ENCODE measurements around the gene RASGEF1C. TPM values are rescaled to one million over a fixed set of nuclear protein-coding genes. Genes with fewer than 3 reads are reported as not detected.

Gene RASGEF1C
- total and polyA plus RNA-seq, 10 of the 15 experiments (the other 5 are each of a cell fraction or from before 2014, with no cell fraction given) = not detected

DNA sequence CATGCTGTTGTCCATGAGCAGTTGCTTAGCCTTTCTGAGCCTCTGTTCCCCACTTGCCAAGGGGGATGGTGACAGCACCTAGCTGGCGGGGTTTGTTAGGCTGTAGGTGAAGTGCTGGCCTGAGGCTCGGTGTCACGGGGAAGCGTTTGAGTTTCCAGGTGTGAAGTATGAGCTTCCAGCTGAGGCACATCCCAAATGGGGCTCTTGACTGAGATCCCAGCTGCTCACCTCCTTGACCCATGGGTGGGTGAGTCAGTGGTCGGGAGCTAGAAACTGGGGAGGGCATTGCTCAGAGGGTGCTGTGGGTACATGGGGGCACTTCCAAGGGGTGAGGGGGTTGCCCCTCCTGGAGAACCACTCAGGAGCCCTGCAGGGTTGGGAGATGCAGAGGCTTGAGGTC lies 111.1 kb downstream of the RASGEF1C start (continued):
- TF ChIP-seq, protein P1, sequence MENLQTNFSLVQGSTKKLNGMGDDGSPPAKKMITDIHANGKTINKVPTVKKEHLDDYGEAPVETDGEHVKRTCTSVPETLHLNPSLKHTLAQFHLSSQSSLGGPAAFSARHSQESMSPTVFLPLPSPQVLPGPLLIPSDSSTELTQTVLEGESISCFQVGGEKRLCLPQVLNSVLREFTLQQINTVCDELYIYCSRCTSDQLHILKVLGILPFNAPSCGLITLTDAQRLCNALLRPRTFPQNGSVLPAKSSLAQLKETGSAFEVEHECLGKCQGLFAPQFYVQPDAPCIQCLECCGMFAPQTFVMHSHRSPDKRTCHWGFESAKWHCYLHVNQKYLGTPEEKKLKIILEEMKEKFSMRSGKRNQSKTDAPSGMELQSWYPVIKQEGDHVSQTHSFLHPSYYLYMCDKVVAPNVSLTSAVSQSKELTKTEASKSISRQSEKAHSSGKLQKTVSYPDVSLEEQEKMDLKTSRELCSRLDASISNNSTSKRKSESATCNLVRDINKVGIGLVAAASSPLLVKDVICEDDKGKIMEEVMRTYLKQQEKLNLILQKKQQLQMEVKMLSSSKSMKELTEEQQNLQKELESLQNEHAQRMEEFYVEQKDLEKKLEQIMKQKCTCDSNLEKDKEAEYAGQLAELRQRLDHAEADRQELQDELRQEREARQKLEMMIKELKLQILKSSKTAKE (IDR thresholded peaks at IDR 0.05; ENCODE audit: low read depth, poor library complexity, severe bottlenecking) = no peak
- no peak for TF ChIP-seq BHLHE40 (IDR thresholded peaks at IDR 0.05; ENCODE audit: borderline replicate concordance in 1 of 2, low read depth in 2 of 2, low read length in 1 of 2)
- no peak for TF ChIP-seq PML (IDR thresholded peaks at IDR 0.05; ENCODE audit: low read length)
- TF ChIP-seq POLR2AphosphoS2 (IDR thresholded peaks at IDR 0.05; ENCODE audit: low read depth, low read length) = no peak
- TF ChIP-seq YY1 (IDR thresholded peaks at IDR 0.05; ENCODE audit: low read depth, low read length) = no peak
- TF ChIP-seq, protein P2, sequence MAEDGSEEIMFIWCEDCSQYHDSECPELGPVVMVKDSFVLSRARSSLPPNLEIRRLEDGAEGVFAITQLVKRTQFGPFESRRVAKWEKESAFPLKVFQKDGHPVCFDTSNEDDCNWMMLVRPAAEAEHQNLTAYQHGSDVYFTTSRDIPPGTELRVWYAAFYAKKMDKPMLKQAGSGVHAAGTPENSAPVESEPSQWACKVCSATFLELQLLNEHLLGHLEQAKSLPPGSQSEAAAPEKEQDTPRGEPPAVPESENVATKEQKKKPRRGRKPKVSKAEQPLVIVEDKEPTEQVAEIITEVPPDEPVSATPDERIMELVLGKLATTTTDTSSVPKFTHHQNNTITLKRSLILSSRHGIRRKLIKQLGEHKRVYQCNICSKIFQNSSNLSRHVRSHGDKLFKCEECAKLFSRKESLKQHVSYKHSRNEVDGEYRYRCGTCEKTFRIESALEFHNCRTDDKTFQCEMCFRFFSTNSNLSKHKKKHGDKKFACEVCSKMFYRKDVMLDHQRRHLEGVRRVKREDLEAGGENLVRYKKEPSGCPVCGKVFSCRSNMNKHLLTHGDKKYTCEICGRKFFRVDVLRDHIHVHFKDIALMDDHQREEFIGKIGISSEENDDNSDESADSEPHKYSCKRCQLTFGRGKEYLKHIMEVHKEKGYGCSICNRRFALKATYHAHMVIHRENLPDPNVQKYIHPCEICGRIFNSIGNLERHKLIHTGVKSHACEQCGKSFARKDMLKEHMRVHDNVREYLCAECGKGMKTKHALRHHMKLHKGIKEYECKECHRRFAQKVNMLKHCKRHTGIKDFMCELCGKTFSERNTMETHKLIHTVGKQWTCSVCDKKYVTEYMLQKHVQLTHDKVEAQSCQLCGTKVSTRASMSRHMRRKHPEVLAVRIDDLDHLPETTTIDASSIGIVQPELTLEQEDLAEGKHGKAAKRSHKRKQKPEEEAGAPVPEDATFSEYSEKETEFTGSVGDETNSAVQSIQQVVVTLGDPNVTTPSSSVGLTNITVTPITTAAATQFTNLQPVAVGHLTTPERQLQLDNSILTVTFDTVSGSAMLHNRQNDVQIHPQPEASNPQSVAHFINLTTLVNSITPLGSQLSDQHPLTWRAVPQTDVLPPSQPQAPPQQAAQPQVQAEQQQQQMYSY (CRISPR knock-in tag; IDR thresholded peaks at IDR 0.05) = no peak
- TF ChIP-seq, protein P3, sequence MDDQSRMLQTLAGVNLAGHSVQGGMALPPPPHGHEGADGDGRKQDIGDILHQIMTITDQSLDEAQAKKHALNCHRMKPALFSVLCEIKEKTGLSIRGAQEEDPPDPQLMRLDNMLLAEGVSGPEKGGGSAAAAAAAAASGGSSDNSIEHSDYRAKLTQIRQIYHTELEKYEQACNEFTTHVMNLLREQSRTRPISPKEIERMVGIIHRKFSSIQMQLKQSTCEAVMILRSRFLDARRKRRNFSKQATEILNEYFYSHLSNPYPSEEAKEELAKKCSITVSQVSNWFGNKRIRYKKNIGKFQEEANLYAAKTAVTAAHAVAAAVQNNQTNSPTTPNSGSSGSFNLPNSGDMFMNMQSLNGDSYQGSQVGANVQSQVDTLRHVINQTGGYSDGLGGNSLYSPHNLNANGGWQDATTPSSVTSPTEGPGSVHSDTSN (IDR thresholded peaks at IDR 0.05; ENCODE audit: insufficient replicate concordance, low read depth, low read length) = no peak
- TF ChIP-seq STAT1 (conservative IDR thresholded peaks at IDR 0.05) = no peak

Measured in GM12878 (cell line).